HG03558 (cell line): Measurements from ENCODE around the gene HBD.

Source experiments
- ATAC-seq: cut with Tn5 transposase; IDR thresholded peaks from one replicate; pipeline ENCODE4 v1.9.1; 2021; ENCODE audit warnings: moderate number of reproducible peaks; ENCODE audit not compliant: unreplicated experiment; ENCODE audit errors: extremely low read depth

Gene HBD

GRCh38 chr11:5235364-5236095, 1.2 kb upstream of the HBD start:
- no peak for ATAC-seq

GRCh38 chr11:5233307-5233706, 976 bp downstream of the HBD start:
- ATAC-seq: no peak

- no peak for ATAC-seq
Observed at GRCh38 chr11:5232821-5233220, 1.5 kb downstream of the HBD start.

GRCh38 chr11:5232176-5232575, 2.1 kb downstream of the HBD start:
- no peak for ATAC-seq

GRCh38 chr11:5231111-5231510, 3.2 kb downstream of the HBD start:
- ATAC-seq: no peak

GRCh38 chr11:5230266-5230665, 4.0 kb downstream of the HBD start:
- ATAC-seq: no peak

- ATAC-seq: no peak
Observed at GRCh38 chr11:5229796-5230195, 4.5 kb downstream of the HBD start.

- no peak for ATAC-seq
Observed at GRCh38 chr11:5229356-5229755, 4.9 kb downstream of the HBD start.

- ATAC-seq: no peak
Observed at GRCh38 chr11:5228124-5228523, 6.2 kb downstream of the HBD start.

GRCh38 chr11:5227681-5228080, 6.6 kb downstream of the HBD start:
- no peak for ATAC-seq

- ATAC-seq: no peak
Observed at GRCh38 chr11:5226732-5227310, 7.5 kb downstream of the HBD start, which contains the start of gene HBB. TSS of gene HBB (minus strand) at chr11:5227071. CDS start at chr11:5227021, 50 bp downstream.

GRCh38 chr11:5225480-5225871, 8.8 kb downstream of the HBD start:
- no peak for ATAC-seq

- ATAC-seq: no peak
Observed at GRCh38 chr11:5224538-5225479, 9.5 kb downstream of the HBD start.

- ATAC-seq: no peak
Observed at GRCh38 chr11:5223686-5224085, 10.6 kb downstream of the HBD start.

GRCh38 chr11:5223146-5223545, 11.1 kb downstream of the HBD start:
- no peak for ATAC-seq

GRCh38 chr11:5210376-5210885, 23.9 kb downstream of the HBD start:
- ATAC-seq: no peak

GRCh38 chr11:5204787-5205186, 29.5 kb downstream of the HBD start:
- ATAC-seq: no peak

GRCh38 chr11:5203366-5203765, 30.9 kb downstream of the HBD start:
- no peak for ATAC-seq

- no peak for ATAC-seq
Observed at GRCh38 chr11:5200582-5200981, 33.7 kb downstream of the HBD start, which contains the start of gene OR51V1. TSS of gene OR51V1 (minus strand) at chr11:5200682. CDS start at chr11:5200682, 0 bp downstream.

- no peak for ATAC-seq
Observed at GRCh38 chr11:5198285-5198684, 36.0 kb downstream of the HBD start.

- no peak for ATAC-seq
Observed at GRCh38 chr11:5197536-5197935, 36.7 kb downstream of the HBD start.
